EH (cell line): Measurements from ENCODE around the gene ZBTB43.
"Not testable (repeated sequence)": the region's sequence is repeated elsewhere in the genome, so short reads cannot be mapped to it uniquely, and the experiment has no call there.

Source experiments
- DNase-seq: peaks from one replicate; pipeline ENCODE4 v3.0.0-alpha.2; 2015; ENCODE audit warnings: low read depth

ZBTB43 gene

GRCh38 chr9:126791406-126792230 is 13.2 kb upstream of the ZBTB43 start:
- peak; percentile 85 for DNase-seq

GRCh38 chr9:126793686-126794417 is 11.0 kb upstream of the ZBTB43 start:
- no peak for DNase-seq

GRCh38 chr9:126794441-126794840 is 10.4 kb upstream of the ZBTB43 start:
- no peak for DNase-seq

GRCh38 chr9:126796758-126797157 is 8.1 kb upstream of the ZBTB43 start:
- DNase-seq, result no peak

- no peak for DNase-seq
These were observed 6.9 kb upstream of the ZBTB43 start for GRCh38 chr9:126797903-126798302.

- DNase-seq, result no peak
These were observed 5.8 kb upstream of the ZBTB43 start for GRCh38 chr9:126799034-126799433.

- no peak for DNase-seq
These were observed 2.4 kb upstream of the ZBTB43 start for GRCh38 chr9:126802318-126803059.

- DNase-seq, result no peak
These were observed 593 bp upstream of the ZBTB43 start for GRCh38 chr9:126804198-126804695.

GRCh38 chr9:126805554-126806262 is 868 bp downstream of the ZBTB43 start:
- DNase-seq, result peak; percentile 56

GRCh38 chr9:126806336-126806735 is 1.5 kb downstream of the ZBTB43 start:
- peak; percentile 19 for DNase-seq

GRCh38 chr9:126809068-126809467 is 4.2 kb downstream of the ZBTB43 start:
- DNase-seq, result no peak

GRCh38 chr9:126810221-126810620 is 5.4 kb downstream of the ZBTB43 start:
- DNase-seq, result not testable (repeated sequence)

- no peak for DNase-seq
These were observed 8.2 kb downstream of the ZBTB43 start for GRCh38 chr9:126813072-126813471.

GRCh38 chr9:126814091-126814490 is 9.3 kb downstream of the ZBTB43 start:
- no peak for DNase-seq

GRCh38 chr9:126817615-126818014 is 12.8 kb downstream of the ZBTB43 start:
- not testable (repeated sequence) for DNase-seq

- DNase-seq, result no peak
These were observed 13.6 kb downstream of the ZBTB43 start for GRCh38 chr9:126818482-126818881.

- DNase-seq, result no peak
These were observed 14.6 kb downstream of the ZBTB43 start for GRCh38 chr9:126819482-126819881.

GRCh38 chr9:126822278-126822677 is 17.4 kb downstream of the ZBTB43 start:
- DNase-seq, result no peak

- no peak for DNase-seq
These were observed 18.0 kb downstream of the ZBTB43 start for GRCh38 chr9:126822873-126823272.

GRCh38 chr9:126824052-126824451 is 19.2 kb downstream of the ZBTB43 start:
- not testable (repeated sequence) for DNase-seq

GRCh38 chr9:126827227-126827626 is 22.4 kb downstream of the ZBTB43 start:
- DNase-seq, result no peak

GRCh38 chr9:126829035-126829434 is 24.2 kb downstream of the ZBTB43 start:
- peak; percentile 7 for DNase-seq
